Spinal cord (tissue), 10 donors: ENCODE results near the gene TPSD1. TPM values are rescaled to one million over a fixed set of nuclear protein-coding genes. Genes with fewer than 3 reads are reported as not detected.

Experiments
- DNase-seq, 6 donors: peaks; one replicate each; pipeline versions ENCODE4 v3.0.0 to v3.0.0-alpha.2; 2013 to 2015; ENCODE audit warnings: low spot score in 6 of 6, low read depth in 4 of 6
- H3K27ac ChIP-seq: one replicate; pipeline ENCODE4 v1.5.1; 2013; ENCODE audit warnings: low read depth, low read length, control low read depth
- H3K27me3 ChIP-seq: one replicate; pipeline ENCODE4 v1.6.1; 2013; ENCODE audit warnings: low read length; ENCODE audit not compliant: control insufficient read depth, insufficient read depth
- H3K36me3 ChIP-seq: one replicate; pipeline ENCODE4 v1.6.1; 2013; ENCODE audit warnings: low read length; ENCODE audit not compliant: control insufficient read depth, insufficient read depth
- H3K4me1 ChIP-seq: one replicate; pipeline ENCODE4 v1.6.1; 2013; ENCODE audit warnings: low read length; ENCODE audit not compliant: control insufficient read depth, insufficient read depth
- H3K4me3 ChIP-seq: one replicate; pipeline ENCODE4 v1.5.1; 2013; ENCODE audit warnings: low read depth, low read length, control low read depth
- H3K9me3 ChIP-seq: one replicate; pipeline ENCODE4 v1.6.1; 2013; ENCODE audit warnings: low read length; ENCODE audit not compliant: control insufficient read depth, insufficient read depth
- WGBS: methylation state at CpG from one replicate; pipeline ENCODE4 v1.1.5; 2013; ENCODE audit warnings: missing lambda C conversion rate; ENCODE audit not compliant: insufficient coverage; 5-methylcytosine and 5-hydroxymethylcytosine counted together
- polyA plus RNA-seq, 2 donors: library from polyadenylated mRNA; unstranded; fragments of 120-200 nt; gene quantifications; one replicate each; pipeline ENCODE4 v1.2.1, GENCODE V29; 2013; ENCODE audit not compliant: insufficient read length in 2 of 2
- total RNA-seq, 2 donors: library from RNA; depleted of rRNA in 1 of 2; stranded (reverse); fragments of 120-200 nt in 1 of 2; fragments of >200 nt in 1 of 2; gene quantifications; one replicate each; pipeline versions ENCODE4 v1.2.3 to v1.2.4, GENCODE V29; 2013 to 2014
- donor health status: healthy.

The TPSD1 gene
- total and polyA plus RNA-seq, 4 donors: not detected

- Histone ChIP-seq H3K4me1 (peaks cover 15% of the 10 kb centered on the region), H3K36me3 (peaks cover 3% of the 10 kb centered on the region), H3K27me3 (peaks cover 9% of the 10 kb centered on the region), H3K27ac (no peak overlapping the region), H3K4me3 (no peak overlapping the region), H3K9me3 (no peaks in the 10 kb centered on the region)
- no peak for DNase-seq
- 84% methylated on average over 12 of the region's 12 CpGs for WGBS
Measured at GRCh38 chr16:1305823-1306222, 50.0 kb downstream of the TPSD1 start.

GRCh38 chr16:1306334-1306733 is 50.5 kb downstream of the TPSD1 start:
- WGBS: 73% methylated on average over 4 of the region's 4 CpGs
- Histone ChIP-seq H3K4me1 (peaks cover 15% of the 10 kb centered on the region), H3K9me3 (no peaks in the 10 kb centered on the region), H3K27ac (no peak overlapping the region), H3K4me3 (no peak overlapping the region), H3K27me3 (peaks cover 4% of the 10 kb centered on the region), H3K36me3 (peaks cover 6% of the 10 kb centered on the region)
- DNase-seq: no peak

- Histone ChIP-seq H3K4me3 (peak overlapping the region; percentile 28), H3K9me3 (no peaks in the 10 kb centered on the region), H3K4me1 (peaks cover 32% of the 10 kb centered on the region), H3K36me3 (peaks cover 24% of the 10 kb centered on the region), H3K27me3 (no peaks in the 10 kb centered on the region), H3K27ac (no peak overlapping the region)
- WGBS: 3% methylated on average over 41 of the region's 43 CpGs
- DNase-seq: no peak
Measured at GRCh38 chr16:1308036-1308976, 52.4 kb downstream of the TPSD1 start.

Other genes with a start within 250 kb of the TPSD1 start
- under 1 TPM; 0.69 to 0.88 TPM for gene SSTR5, start 183.3 kb upstream of the TPSD1 start, total RNA-seq
- under 1 TPM; 0.38 to 0.96 TPM for gene SSTR5, start 183.3 kb upstream of the TPSD1 start, polyA plus RNA-seq
- gene C1QTNF8, start 159.8 kb upstream of the TPSD1 start, total RNA-seq: under 1 TPM; 0.17 to 0.20 TPM
- gene C1QTNF8, start 159.8 kb upstream of the TPSD1 start, polyA plus RNA-seq: under 1 TPM; 0.29 to 0.59 TPM
- gene CACNA1H, start 103.0 kb upstream of the TPSD1 start, total RNA-seq: 1 to 10 TPM; 7.8 to 8.1 TPM
- 10 to 100 TPM; 18.0 to 20.1 TPM for gene CACNA1H, start 103.0 kb upstream of the TPSD1 start, polyA plus RNA-seq
- not detected for gene TPSG1, start 30.8 kb upstream of the TPSD1 start, total RNA-seq
- gene TPSG1, start 30.8 kb upstream of the TPSD1 start, polyA plus RNA-seq: under 1 TPM; 0.41 to 0.89 TPM
- gene TPSB2, start 25.9 kb upstream of the TPSD1 start, total RNA-seq: under 1 TPM in 1 of 2 donors, not detected in 1; 0.61 TPM
- gene TPSB2, start 25.9 kb upstream of the TPSD1 start, polyA plus RNA-seq: 1 to 10 TPM in 1 of 2 donors, not detected in 1; 1.5 TPM
- gene TPSAB1, start 15.4 kb upstream of the TPSD1 start, total RNA-seq: 1 to 10 TPM; 1.2 to 2.4 TPM
- under 1 TPM in 1 of 2 donors, not detected in 1; 0.65 TPM for gene TPSAB1, start 15.4 kb upstream of the TPSD1 start, polyA plus RNA-seq
- gene UBE2I, start 53.6 kb downstream of the TPSD1 start, total RNA-seq: 10 to 100 TPM; 28.7 to 46.6 TPM
- gene UBE2I, start 53.6 kb downstream of the TPSD1 start, polyA plus RNA-seq: 100 to 1,000 TPM; 118 to 139 TPM
- 10 to 100 TPM; 30.1 to 48.1 TPM for gene BAIAP3, start 77.6 kb downstream of the TPSD1 start, total RNA-seq
- gene BAIAP3, start 77.6 kb downstream of the TPSD1 start, polyA plus RNA-seq: 10 to 100 TPM; 56.4 to 69.8 TPM
- gene TSR3, start 95.8 kb downstream of the TPSD1 start, total RNA-seq: 10 to 100 TPM; 28.9 to 58.4 TPM
- gene TSR3, start 95.8 kb downstream of the TPSD1 start, polyA plus RNA-seq: 10 to 100 TPM; 88.1 to 92.1 TPM
- gene GNPTG, start 95.9 kb downstream of the TPSD1 start, total RNA-seq: 10 to 100 TPM; 33.5 to 81.4 TPM
- 100 to 1,000 TPM in 1 of 2 donors, 10 to 100 TPM in 1; 96.8 to 127 TPM for gene GNPTG, start 95.9 kb downstream of the TPSD1 start, polyA plus RNA-seq
- gene UNKL, start 158.6 kb downstream of the TPSD1 start, total RNA-seq: 10 to 100 TPM; 13.2 to 15.0 TPM
- gene UNKL, start 158.6 kb downstream of the TPSD1 start, polyA plus RNA-seq: 10 to 100 TPM; 23.2 to 32.5 TPM
- gene UQCC4, start 164.7 kb downstream of the TPSD1 start, total RNA-seq: 10 to 100 TPM in 1 of 2 donors, 1 to 10 TPM in 1; 8.2 to 15.8 TPM
- 10 to 100 TPM; 18.4 to 18.6 TPM for gene UQCC4, start 164.7 kb downstream of the TPSD1 start, polyA plus RNA-seq
- gene PERCC1, start 175.0 kb downstream of the TPSD1 start, total RNA-seq: not detected
- under 1 TPM in 1 of 2 donors, not detected in 1; 0.35 TPM for gene PERCC1, start 175.0 kb downstream of the TPSD1 start, polyA plus RNA-seq
- 1 to 10 TPM in 1 of 2 donors, under 1 TPM in 1; 0.59 to 2.2 TPM for gene CCDC154, start 188.5 kb downstream of the TPSD1 start, total RNA-seq
- 1 to 10 TPM; 2.5 to 3.9 TPM for gene CCDC154, start 188.5 kb downstream of the TPSD1 start, polyA plus RNA-seq
- 10 to 100 TPM; 43.8 to 50.5 TPM for gene CLCN7, start 219.0 kb downstream of the TPSD1 start, total RNA-seq
- 10 to 100 TPM; 65.7 to 75.6 TPM for gene CLCN7, start 219.0 kb downstream of the TPSD1 start, polyA plus RNA-seq
- under 1 TPM in 1 of 2 donors, not detected in 1; 0.11 TPM for gene PTX4, start 232.9 kb downstream of the TPSD1 start, total RNA-seq
- gene PTX4, start 232.9 kb downstream of the TPSD1 start, polyA plus RNA-seq: under 1 TPM in 1 of 2 donors, not detected in 1; 0.14 TPM
- 10 to 100 TPM; 16.9 to 20.5 TPM for gene TELO2, start 237.3 kb downstream of the TPSD1 start, total RNA-seq
- gene TELO2, start 237.3 kb downstream of the TPSD1 start, polyA plus RNA-seq: 10 to 100 TPM; 55.2 to 65.6 TPM